HG03378 (cell line): ENCODE results near the gene NEK3.
"Not testable (repeated sequence)": the region's sequence is repeated elsewhere in the genome, so short reads cannot be mapped to it uniquely, and the experiment has no call there.

ENCODE experiments used
- ATAC-seq: cut with Tn5 transposase; IDR thresholded peaks from one replicate; pipeline ENCODE4 v1.9.1; 2021; ENCODE audit warnings: mild to moderate bottlenecking, moderate library complexity; ENCODE audit not compliant: unreplicated experiment

Gene NEK3

DNA sequence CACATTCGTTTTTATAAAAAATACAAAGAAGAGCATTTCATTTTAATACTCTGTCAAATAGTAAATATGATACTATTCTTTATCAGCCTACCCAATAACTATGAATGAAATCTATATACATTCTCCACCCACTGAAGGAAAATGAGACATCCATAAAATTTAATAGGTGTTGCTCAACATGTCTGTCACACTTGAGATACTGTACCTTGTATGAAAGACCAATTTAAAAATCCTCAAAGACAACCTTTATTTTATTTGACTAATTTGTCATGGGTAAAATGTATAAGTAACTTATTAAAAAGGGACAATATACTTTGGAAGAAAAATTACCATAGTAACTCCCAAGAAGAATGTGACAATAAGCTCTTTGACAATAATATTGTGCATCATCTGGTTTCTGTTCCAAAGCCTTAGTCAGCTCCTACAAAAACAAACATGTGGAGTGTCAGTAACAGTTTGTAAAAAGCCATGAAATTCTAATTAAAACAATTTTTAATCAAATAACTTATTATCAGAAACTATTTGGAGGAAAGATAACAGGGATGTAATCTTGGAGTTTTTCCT, 11.5 kb upstream of the NEK3 start:
- not testable (repeated sequence) for ATAC-seq

DNA sequence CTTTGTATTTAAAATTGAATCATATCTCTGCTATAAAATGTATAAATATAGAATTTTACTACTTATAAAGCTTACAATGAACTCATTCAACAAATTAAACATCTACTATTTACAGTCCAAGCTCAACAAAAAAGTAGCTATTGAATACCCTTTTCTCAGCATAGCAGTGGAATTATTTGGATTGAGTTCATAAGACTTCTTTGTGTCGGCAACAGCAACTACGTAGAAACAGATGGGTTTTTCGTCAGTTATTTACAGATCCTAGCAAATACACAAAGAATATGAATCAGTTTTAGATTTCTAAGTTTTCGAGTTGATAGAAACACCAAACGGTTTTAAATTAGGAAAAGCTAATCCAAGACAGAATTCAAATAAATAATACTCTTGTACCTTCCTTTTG, 10.4 kb upstream of the NEK3 start:
- no peak for ATAC-seq

DNA sequence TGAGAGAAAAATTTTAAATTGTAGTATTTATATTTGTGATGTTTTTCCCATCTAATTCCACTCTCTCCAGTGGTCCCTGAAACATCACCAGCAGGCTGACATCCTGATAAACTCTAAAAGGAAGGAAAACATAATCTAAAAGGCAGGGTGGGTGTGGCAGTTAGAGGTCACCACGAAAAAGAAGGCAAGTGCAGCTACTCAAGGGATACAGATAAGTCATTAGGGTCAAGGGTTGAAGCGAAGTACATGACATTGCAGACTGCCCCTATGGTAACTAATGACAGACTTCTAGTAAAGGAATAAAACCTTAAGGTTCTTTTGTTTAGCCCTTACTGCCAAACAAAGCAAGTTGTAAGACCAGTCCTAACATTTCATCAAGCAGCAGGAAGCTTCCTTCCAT, 6.0 kb upstream of the NEK3 start:
- ATAC-seq, result no peak

DNA sequence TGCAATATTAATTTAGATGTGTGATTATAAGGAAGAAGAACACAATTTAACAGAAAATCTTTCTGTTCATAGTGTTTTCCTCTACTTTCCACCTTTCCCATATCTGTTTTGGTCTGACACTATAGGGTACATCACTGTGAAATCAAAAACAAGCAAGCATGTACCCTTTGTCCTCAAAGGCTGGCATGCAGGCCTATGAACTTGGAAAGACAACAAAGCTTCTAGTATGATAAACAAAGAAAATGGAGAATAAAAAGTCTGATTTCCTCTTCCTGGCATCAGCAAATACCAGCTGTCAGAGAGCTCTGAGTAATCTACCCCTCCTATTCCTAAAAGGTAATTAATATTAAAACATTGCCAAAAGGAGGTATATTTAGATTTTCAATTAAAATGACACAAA, 5.6 kb upstream of the NEK3 start:
- ATAC-seq, result no peak

DNA sequence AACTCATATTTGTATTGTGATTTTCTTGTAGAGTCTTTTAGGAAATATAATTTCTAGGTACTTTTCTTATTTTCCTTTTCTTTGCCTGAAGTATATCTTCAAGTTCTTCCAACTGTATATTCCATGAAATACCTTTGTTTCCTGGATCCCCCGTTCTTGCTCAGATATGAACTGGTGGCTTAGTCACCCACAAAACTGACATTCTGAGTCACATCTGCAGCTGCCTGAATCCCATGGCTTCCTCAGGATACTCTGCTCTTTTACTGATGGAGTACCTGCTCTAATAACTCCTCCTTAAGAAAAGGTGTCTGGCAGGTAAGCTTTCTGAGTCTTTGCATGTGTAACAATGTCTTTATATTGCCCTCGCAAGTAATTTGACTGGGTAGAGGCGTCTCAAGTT, 4.5 kb upstream of the NEK3 start:
- ATAC-seq, result not testable (repeated sequence)

DNA sequence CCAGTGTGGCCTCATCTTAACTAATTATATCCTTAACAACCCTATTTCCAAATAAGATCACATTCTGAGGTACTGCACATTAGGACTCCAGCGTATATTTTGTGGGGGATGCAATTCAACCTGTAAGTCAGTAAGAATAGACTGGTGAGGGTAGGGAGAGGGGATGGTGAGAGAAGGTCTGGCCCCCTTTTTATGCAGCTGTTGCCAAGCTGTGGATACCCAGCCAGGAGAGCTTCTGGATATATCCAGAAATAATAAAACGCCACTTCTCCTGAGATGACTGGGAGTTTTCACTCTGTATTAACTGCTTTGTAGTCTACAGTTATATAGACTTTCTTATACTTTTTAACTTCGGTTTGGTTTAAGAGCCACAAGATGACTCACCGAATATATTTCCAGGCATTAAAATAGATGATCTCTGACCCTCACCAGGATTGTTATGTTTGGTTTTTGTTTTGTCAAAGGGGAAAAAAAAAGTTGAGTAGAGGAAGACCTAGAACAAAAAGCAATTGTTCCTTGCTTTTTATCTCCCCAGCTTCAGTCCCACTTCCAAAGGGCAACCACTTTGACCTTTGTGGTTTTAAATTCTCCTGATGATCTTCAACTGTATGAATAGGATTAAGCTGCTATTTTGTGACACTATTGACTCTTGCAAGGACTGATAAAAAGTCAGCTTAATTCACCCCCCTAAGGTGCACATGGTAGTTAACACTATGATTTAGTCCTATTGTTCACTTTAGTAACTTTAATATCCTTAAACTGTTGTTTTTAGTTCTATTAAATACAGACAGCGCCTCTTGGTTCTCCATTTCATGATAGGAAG, 3.1 kb upstream of the NEK3 start:
- ATAC-seq, result no peak

DNA sequence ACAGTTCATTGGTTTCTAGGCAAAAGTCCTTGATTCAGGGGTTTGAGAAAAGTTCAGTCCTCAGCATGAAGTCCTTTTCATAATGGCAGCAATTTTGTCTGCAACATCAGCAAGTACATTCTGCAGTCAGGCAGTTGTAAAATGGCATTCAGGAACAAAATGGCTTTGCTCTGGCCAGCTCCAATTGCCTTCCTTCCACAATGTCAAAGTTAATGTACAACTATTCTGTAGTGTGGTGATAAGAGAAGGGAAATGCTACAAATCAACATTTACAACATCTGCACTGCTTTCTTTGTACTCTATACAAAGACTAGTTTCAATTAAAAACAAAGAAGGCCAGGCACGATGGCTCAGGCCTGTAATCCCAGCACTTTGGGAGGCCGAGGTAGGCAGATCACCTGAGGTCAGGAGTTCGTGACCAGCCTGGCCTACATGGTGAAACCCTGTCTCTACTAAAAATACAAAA, 1.8 kb upstream of the NEK3 start:
- ATAC-seq, result no peak

DNA sequence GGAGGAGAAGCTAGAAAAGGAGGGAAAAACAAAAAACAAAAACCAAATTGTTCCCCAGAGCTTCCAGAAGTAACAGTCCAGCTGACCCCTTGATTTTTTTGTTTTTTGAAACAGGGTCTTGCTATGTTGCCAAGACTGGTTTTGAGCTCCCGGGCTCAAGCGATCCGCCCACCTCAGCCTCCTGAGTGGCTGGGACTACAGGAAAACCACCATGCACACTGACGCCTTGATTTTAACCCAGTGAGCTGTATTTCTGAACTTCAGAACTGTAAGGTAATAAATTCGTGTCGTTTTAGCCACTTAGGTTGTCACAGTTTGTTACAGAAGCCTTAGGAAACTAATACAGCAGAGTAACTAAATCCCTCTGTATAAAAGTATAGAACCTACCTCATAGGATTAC, 1.1 kb upstream of the NEK3 start:
- ATAC-seq, result no peak

DNA sequence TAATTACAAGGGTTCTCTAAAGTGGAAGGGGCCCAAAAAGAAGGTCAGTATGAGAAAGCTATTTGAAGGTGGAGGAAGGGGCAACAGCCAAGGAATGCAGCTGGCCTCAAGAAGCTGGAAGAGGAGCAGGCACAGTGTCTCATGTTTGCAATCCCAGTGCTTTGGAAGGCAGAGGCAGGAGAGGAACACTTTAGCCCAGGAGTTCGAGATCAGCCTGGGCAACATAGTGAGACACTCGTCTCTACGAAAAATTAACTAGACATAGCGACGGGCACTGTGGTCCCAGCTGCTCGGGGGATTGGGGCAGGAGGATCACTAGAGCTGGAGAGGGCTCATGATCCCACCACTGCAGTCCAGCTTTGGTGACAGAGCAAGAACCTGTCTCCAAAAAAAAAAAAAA, 656 bp upstream of the NEK3 start:
- ATAC-seq, result no peak

DNA sequence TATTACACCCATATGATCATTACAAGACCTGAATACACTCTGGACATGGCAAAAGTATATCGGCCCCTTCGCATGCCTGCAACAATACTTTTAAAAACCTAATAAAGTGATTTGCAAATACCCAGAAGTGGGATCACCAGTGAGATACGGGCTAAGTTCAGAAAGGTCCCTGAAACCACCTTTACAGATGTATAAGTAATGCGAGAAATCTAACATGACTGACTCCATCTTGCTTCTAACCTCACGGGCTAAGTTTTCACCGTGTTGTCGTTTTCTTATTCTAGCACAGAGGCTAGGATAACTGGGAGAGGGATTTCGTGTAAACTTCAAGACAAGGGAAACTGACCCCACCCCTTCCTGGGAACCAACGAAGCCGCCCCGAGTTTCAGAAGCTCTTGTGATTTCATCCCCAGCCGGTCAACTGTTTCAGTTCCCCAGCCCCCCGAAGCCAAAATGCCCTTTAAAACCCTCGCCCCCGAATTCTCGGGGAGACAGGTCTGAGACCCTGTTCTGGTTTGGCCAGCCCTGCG, 703 bp downstream of the NEK3 start:
- no peak for ATAC-seq

DNA sequence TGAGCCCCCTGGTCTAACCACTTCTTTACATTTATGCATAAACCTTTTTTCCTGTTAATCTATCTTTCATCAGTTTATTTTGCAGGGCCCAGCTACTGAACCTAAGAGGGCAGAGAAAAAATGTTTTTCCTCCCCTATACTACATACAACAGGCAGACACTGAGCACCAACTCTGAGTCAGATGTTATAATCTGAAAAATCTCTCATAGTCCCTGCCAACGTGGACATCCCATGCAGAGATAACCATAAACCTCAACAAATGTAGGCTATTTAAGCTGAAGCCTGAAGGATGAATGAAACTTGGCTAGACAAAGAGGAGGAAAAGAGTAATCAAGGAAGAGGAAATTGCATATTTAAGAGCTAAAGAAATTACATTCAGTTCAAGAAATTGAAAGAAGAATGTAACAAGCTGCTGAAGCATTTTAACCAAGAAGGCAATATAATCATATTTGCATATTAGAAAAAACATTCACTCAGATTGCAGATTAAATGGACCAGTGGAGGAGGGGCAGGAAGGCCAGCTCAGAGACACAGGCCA, 2.6 kb downstream of the NEK3 start:
- ATAC-seq, result no peak

DNA sequence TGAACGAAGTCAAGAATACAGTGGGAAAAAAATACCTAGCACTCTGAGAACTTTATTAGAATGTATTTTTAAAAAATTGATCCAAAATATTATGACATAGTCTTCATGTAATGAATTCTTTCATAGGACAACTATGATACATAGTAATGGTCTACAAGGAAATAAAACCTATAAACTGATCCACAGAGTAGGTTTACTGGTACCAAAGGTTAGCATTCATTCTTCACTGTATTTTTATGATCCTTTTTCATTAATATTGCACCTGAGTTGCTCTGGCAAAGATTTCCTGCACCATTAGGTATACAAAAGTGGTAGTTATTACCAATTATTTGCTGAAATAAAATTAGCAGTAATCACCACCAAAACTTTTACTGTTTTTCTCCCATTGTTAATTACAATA, 4.2 kb downstream of the NEK3 start:
- no peak for ATAC-seq

DNA sequence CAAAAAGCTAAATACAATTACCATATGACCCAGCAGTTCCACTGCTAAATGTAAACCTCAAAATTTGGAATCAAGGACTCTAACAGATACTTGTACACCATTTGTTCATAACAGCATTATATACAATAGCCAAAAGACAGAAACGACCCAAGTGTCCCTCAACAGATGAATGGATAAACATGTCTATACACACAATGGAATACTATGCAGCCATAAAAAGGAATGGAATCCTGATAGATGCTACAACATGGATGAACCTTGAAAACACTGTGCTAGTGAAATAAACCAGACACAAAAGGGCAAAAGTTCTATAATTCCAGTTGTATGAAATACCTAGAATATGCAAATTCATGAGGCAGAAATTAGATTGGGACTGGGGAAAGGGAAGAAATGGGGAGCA, 12.2 kb downstream of the NEK3 start:
- ATAC-seq, result no peak

DNA sequence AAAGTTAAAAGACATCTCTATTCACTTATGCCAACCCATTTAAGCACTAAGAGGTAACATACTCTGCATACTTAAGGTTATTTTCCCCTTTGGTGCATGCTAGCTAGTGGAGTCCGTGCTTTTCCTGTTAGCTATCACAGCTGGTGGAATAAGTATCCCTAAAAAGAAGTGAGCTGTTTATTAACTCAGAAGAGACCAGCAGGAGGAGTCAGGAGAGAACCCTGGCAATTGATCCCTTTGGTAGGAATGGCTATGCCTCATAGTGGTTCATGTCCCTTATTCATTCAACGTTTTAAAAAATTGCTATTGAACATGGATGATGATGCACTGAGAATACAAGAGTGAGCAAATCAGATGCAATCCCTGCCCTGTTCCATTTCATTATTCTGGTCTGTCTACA, 18.1 kb downstream of the NEK3 start:
- ATAC-seq, result no peak

DNA sequence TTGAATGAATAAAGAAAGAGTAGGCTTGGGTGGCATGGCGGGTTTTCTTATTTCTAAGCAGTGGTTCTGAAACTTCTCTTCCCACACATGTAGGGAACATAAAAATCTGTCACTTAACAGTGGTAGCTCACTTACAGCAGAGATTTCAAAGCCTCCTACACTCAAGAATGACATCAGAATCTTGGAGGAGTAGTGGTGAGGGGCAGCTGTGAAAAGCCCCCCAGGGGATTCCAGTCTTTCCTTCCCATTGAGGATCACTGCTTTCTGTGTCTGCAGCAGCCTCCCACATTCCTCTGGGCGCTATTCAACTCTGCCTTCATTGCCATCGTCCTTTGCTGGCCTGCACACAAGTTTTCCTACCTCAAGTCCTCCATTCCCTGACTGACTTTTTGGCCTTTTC, 21.9 kb downstream of the NEK3 start:
- no peak for ATAC-seq

DNA sequence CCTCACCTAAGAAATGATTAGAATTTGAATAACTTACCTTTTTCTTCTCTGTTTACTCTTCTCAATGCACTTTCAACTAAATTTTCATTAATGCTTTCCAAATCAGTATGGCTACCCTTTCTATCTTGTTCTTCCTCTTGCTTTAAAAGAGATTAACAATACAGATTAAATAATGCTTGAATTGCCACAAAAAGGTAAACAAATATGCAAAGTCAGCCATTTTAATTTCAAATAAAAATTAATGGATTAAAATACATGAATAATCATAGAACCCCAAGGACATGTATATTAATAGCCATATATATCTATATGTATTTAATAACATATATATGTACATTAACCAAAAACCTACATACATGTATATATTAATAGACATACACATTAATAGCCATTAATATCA, 22.6 kb downstream of the NEK3 start:
- ATAC-seq, result no peak

DNA sequence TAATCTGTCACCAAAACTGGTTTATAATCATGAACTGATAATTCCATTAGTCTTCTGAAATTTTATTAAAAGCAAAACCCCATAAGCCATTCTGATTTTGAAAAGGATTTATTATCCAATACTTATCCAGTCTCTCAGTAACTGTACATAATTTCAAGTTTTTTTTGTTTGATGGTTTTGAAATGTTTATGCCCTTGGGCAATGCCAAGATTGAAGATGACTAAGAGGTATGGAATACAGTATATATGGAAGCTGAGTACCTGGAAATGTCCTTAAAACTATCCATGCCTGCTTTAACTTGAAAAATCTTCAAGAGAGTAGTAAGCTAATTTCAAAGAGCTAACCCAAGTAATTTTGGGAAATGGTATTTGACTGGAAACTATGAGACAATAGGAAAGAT, 28.8 kb downstream of the NEK3 start:
- ATAC-seq, result no peak

DNA sequence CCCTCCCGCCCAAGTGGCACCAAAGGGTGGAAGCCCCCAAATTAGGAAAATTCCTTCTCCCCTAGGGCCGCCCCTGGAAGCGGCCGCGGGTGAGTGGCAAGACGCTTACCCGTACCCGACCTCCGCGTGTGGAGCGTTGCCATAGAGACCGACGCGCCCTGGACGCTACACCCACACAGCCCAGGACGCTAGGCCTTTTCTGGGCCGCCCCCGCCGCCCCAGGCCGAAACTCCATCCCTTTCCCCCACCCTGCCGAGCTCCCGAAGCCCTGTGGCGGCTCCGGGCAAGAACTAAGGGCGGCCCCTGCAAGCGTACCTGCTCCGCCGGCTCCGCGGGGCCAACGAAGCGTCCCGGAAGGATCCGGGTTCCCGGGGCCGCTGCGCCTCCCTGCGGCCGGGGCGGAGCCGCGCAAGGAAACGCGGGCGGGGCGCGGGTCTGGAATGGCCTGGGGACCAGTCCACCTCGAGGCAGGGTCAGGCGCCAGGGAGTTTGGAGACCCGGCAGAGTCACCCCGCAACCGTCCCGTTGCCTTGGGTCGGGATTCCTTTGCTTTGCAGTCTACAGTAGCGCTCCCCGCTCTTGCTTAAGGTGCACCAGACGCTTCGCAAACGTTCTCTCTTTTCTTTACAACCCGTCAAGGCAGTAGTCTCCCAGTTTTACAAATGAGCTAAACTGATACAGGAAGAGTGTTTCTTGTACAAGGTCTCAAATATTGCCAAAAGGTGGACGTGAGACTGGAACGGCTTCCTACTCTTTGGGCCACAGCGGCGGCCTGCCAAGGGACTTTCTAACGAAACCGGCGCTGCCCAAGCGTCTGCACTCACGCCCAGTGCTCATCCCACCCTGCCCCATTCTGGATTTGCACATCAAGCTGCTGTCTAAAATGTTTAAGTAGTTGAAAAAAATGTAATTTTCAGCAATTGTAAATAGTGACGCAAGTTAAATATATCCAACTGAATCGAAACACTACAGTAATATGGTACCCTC, 30.4 kb downstream of the NEK3 start, which contains the start of gene NEK5:
Gene NEK5, minus strand, starts transcription at position 360 of the 987 bp plus-strand sequence. CDS start 1,591 bp downstream, outside the sequence.
- ATAC-seq, result peak; percentile 58

DNA sequence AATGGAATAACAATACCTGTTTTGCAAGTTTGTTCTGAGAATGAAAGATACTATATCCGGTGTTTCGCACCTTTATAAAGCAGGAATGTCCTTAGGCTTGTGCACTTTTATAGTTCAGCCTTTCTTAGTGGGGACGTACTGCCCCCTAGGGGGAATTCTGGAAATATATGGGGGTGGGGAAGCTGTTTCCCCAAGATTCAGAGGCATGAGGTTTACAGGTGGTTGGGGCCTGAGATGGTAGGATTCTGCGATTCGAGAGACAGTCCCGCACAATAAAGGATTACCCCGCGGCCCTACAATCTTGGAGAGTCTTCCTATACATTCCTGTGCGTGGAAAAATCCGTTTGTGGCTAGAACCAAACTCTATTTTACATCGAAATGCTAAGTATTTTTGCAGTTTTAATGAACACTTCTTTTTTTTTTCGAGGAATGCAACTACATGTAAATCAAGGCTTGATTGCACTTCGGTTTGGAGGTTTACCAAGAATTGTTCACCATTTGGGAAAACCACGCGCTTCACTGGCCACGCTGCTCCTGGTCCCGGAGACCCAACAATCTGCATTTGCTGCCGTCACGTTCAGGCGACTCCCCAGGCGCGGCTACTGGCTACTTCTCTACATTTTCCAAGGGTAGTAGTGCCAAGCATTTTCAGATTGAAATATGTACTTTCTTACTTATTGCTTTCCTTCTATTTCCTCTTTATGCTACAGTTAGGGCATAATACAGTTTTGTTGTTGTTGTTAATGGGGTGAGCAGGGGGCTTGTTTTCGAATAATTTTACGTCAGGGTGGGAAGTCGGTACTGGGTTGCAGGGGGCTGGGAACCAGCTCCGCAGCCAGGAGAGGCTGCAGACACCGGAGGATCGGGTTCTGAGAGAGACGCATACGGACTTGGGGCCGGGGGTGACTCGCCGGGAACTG, 31.4 kb downstream of the NEK3 start:
- peak; percentile 59 for ATAC-seq

DNA sequence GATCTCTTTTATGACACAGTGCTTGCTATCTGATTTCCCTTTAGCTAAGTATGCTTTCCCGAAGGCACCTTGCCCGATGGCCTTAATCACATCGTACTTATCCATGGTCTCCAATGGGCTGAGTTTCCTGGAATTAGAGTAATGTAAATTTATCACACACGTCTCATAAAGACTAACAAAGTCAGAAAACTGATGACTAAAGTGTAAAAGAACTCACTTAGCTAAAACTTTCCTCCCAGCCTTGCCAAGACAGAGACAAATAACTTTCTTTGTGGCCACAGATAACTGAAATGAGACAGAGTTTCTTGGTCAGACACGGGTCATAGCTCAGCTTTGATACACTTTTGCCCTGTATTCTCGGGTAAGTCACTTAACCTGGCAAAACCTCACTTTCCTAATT, 32.0 kb downstream of the NEK3 start:
- peak; percentile 32 for ATAC-seq
